ENCODE data around the gene ROR2. TPM values are rescaled to one million over a fixed set of nuclear protein-coding genes. Genes with fewer than 3 reads are reported as not detected.

ROR2 gene
- total RNA-seq, 1 donor from 2014 or later: not detected

GRCh38 chr9:91899594-91899993 is 50.4 kb downstream of the ROR2 start:
- Mint-ChIP-seq H3K36me3 (ENCODE audit: low read depth) (no peaks in the 10 kb centered on the region), H3K4me1 (ENCODE audit: low read depth) (no peaks in the 10 kb centered on the region), H3K9me3 (no peaks in the 10 kb centered on the region), H3K4me3 (ENCODE audit: low read depth) (no peak overlapping the region), H3K27ac (no peak overlapping the region), H3K27me3 (ENCODE audit: low read depth) (peaks cover 29% of the 10 kb centered on the region)
- intact Hi-C loops (cut with micrococcal nuclease): no loop called here
- DNase-seq (ENCODE audit: low spot score): no peak

DNA sequence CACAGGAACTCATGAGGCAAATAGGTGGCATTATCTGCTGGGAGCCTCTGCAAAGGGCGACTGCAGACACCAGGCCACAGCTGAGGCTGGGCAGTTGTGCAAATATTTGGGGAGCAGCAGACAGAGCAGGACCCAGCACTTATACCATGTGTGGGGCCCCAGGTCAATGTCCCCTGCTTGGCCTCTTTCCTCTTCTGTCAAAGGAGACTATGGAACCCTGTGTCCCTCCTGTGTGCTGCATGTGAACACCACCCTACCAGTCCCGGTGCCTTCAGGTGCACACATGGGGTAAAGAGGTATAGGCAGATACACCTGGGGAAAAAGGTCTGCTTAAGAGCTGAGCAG is 50.8 kb downstream of the ROR2 start:
- no peak for DNase-seq (ENCODE audit: low spot score)
- Mint-ChIP-seq H3K27me3 (ENCODE audit: low read depth) (peaks cover 29% of the 10 kb centered on the region), H3K27ac (no peak overlapping the region), H3K9me3 (no peaks in the 10 kb centered on the region), H3K4me3 (ENCODE audit: low read depth) (no peak overlapping the region), H3K36me3 (ENCODE audit: low read depth) (no peaks in the 10 kb centered on the region), H3K4me1 (ENCODE audit: low read depth) (no peaks in the 10 kb centered on the region)
- intact Hi-C loops (cut with micrococcal nuclease): no loop called here

DNA sequence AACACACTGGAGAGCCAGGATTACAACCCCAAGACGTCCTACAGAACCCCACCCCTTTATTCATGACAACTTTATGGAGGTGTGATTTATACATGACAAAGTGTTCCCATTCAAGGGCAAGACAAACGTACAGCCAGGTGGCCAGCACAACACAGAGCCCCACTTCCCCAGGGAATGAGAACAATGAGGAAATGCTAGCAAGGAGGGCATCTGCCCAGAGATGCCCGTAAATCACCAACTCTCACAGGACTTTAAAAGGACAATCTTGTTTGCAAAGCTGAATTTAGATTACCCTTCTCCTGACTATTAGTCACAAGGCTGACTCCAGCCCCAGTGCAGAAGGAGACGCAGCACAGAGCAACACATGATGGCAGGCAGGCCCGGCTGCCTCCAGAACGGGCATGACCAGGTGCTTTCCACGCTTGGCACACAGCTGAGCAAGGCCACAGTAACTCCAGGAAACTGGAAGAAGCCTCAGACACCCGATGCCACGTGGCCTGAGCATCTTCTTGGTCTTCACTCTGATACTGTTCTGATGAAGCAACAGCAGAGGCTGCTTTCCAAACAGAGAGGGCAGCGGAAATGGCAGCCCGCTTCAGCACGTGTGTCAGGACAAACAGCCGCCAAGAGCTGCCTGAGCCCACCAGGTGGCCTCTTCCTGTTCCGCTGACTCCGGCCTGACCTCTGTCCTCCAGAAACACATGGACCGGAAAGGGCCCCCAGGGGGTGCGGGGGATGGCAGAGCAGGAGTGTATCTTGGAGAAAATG is 51.4 kb downstream of the ROR2 start:
- Mint-ChIP-seq H3K27ac (no peak overlapping the region), H3K4me1 (ENCODE audit: low read depth) (no peaks in the 10 kb centered on the region), H3K9me3 (no peaks in the 10 kb centered on the region), H3K27me3 (ENCODE audit: low read depth) (peaks cover 35% of the 10 kb centered on the region), H3K4me3 (ENCODE audit: low read depth) (no peak overlapping the region), H3K36me3 (ENCODE audit: low read depth) (no peaks in the 10 kb centered on the region)
- no peak for DNase-seq (ENCODE audit: low spot score)
- intact Hi-C loops (cut with micrococcal nuclease): no loop called here

GRCh38 chr9:91897201-91897600 is 52.8 kb downstream of the ROR2 start:
- intact Hi-C loops (cut with micrococcal nuclease): no loop called here
- H3K4me3 Mint-ChIP-seq (ENCODE audit: low read depth): no peak overlapping the region
- no peak for DNase-seq (ENCODE audit: low spot score)
- peaks cover 27% of the 10 kb centered on the region for H3K27me3 Mint-ChIP-seq (ENCODE audit: low read depth)
- no peaks in the 10 kb centered on the region for H3K36me3 Mint-ChIP-seq (ENCODE audit: low read depth)
- no peaks in the 10 kb centered on the region for H3K9me3 Mint-ChIP-seq
- no peaks in the 10 kb centered on the region for H3K4me1 Mint-ChIP-seq (ENCODE audit: low read depth)
- H3K27ac Mint-ChIP-seq: no peak overlapping the region

- H3K27ac Mint-ChIP-seq: no peak overlapping the region
- no peaks in the 10 kb centered on the region for H3K9me3 Mint-ChIP-seq
- H3K36me3 Mint-ChIP-seq (ENCODE audit: low read depth): no peaks in the 10 kb centered on the region
- DNase-seq (ENCODE audit: low spot score): no peak
- peaks cover 27% of the 10 kb centered on the region for H3K27me3 Mint-ChIP-seq (ENCODE audit: low read depth)
- intact Hi-C loops (cut with micrococcal nuclease): no loop called here
- no peaks in the 10 kb centered on the region for H3K4me1 Mint-ChIP-seq (ENCODE audit: low read depth)
- no peak overlapping the region for H3K4me3 Mint-ChIP-seq (ENCODE audit: low read depth)
Observed at GRCh38 chr9:91896513-91897121, 53.4 kb downstream of the ROR2 start.

DNA sequence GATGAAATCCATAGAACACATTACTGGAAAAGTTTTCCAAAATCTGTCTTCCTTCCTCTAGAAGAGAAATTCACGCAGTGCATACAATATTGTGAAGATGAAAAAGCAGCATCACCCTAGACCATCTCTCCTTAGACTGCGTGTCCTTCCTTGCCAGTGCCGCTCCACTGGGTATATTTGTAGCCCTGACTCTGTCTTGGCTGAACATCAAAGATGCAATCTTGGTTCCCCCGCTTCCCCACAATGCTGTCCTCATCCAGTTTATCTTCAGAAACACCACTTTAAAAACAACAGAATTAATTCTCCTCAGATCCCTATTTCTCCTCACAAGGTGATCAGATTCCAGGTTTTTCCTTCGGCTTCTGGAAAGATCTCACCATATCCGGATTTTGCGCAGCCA is 53.9 kb downstream of the ROR2 start:
- Mint-ChIP-seq H3K36me3 (ENCODE audit: low read depth) (no peaks in the 10 kb centered on the region), H3K4me1 (ENCODE audit: low read depth) (no peaks in the 10 kb centered on the region), H3K27ac (no peak overlapping the region), H3K4me3 (ENCODE audit: low read depth) (no peak overlapping the region), H3K27me3 (ENCODE audit: low read depth) (peaks cover 27% of the 10 kb centered on the region), H3K9me3 (no peaks in the 10 kb centered on the region)
- intact Hi-C loops (cut with micrococcal nuclease): no loop called here
- DNase-seq (ENCODE audit: low spot score): no peak

DNA sequence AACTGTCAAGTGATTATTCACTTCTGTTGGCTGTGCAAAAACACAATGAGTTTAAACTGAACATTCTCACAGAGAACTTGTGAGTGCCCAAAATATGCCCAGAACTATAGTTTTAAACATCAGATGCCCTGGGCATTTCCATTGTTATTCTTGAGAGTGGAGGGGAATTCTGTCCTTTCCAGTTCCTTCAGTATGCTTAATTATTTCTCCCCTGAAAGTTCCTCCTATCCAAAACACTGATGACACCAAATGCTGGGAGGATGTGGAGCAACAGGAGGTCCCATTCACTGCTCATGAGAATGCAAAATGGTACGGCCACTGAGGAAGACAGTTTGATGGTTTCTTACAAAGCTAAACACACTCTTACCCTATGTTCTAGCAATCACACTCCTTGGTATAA is 55.5 kb downstream of the ROR2 start:
- Mint-ChIP-seq H3K36me3 (ENCODE audit: low read depth) (no peaks in the 10 kb centered on the region), H3K4me1 (ENCODE audit: low read depth) (no peaks in the 10 kb centered on the region), H3K27ac (no peak overlapping the region), H3K27me3 (ENCODE audit: low read depth) (peaks cover 28% of the 10 kb centered on the region), H3K9me3 (no peaks in the 10 kb centered on the region), H3K4me3 (ENCODE audit: low read depth) (no peak overlapping the region)
- DNase-seq (ENCODE audit: low spot score): no peak
- intact Hi-C loops (cut with micrococcal nuclease): no loop called here

GRCh38 chr9:91894023-91894422 is 56.0 kb downstream of the ROR2 start:
- intact Hi-C loops (cut with micrococcal nuclease): no loop called here
- Mint-ChIP-seq H3K4me1 (ENCODE audit: low read depth) (no peaks in the 10 kb centered on the region), H3K4me3 (ENCODE audit: low read depth) (no peak overlapping the region)

GRCh38 chr9:91891915-91892314 is 58.1 kb downstream of the ROR2 start:
- intact Hi-C loops (cut with micrococcal nuclease): no loop called here
- Mint-ChIP-seq H3K27me3 (ENCODE audit: low read depth) (peaks cover 38% of the 10 kb centered on the region), H3K36me3 (ENCODE audit: low read depth) (no peaks in the 10 kb centered on the region), H3K4me3 (ENCODE audit: low read depth) (no peak overlapping the region), H3K4me1 (ENCODE audit: low read depth) (no peaks in the 10 kb centered on the region), H3K27ac (no peak overlapping the region), H3K9me3 (no peaks in the 10 kb centered on the region)
- no peak for DNase-seq (ENCODE audit: low spot score)

More at GRCh38 chr9:91894023-91894422, 56.0 kb downstream of the ROR2 start:
- Mint-ChIP-seq H3K27ac (no peak overlapping the region), H3K9me3 (no peaks in the 10 kb centered on the region), H3K36me3 (ENCODE audit: low read depth) (no peaks in the 10 kb centered on the region), H3K27me3 (ENCODE audit: low read depth) (peaks cover 28% of the 10 kb centered on the region)
- DNase-seq (ENCODE audit: low spot score): no peak

- intact Hi-C loops (cut with micrococcal nuclease): no loop called here
- Mint-ChIP-seq H3K4me1 (ENCODE audit: low read depth) (no peaks in the 10 kb centered on the region), H3K4me3 (ENCODE audit: low read depth) (no peak overlapping the region), H3K9me3 (no peaks in the 10 kb centered on the region), H3K36me3 (ENCODE audit: low read depth) (no peaks in the 10 kb centered on the region), H3K27ac (no peak overlapping the region), H3K27me3 (ENCODE audit: low read depth) (peaks cover 26% of the 10 kb centered on the region)
- no peak for DNase-seq (ENCODE audit: low spot score)
Observed at GRCh38 chr9:91890662-91891061, 59.4 kb downstream of the ROR2 start.

- no peaks in the 10 kb centered on the region for H3K4me1 Mint-ChIP-seq (ENCODE audit: low read depth)
- intact Hi-C loops (cut with micrococcal nuclease): no loop called here
- DNase-seq (ENCODE audit: low spot score): no peak
- no peak overlapping the region for H3K4me3 Mint-ChIP-seq (ENCODE audit: low read depth)
- no peaks in the 10 kb centered on the region for H3K9me3 Mint-ChIP-seq
- H3K27ac Mint-ChIP-seq: no peak overlapping the region
- H3K36me3 Mint-ChIP-seq (ENCODE audit: low read depth): no peaks in the 10 kb centered on the region
- H3K27me3 Mint-ChIP-seq (ENCODE audit: low read depth): peaks cover 26% of the 10 kb centered on the region
Observed at GRCh38 chr9:91889161-91889911, 60.7 kb downstream of the ROR2 start.

DNA sequence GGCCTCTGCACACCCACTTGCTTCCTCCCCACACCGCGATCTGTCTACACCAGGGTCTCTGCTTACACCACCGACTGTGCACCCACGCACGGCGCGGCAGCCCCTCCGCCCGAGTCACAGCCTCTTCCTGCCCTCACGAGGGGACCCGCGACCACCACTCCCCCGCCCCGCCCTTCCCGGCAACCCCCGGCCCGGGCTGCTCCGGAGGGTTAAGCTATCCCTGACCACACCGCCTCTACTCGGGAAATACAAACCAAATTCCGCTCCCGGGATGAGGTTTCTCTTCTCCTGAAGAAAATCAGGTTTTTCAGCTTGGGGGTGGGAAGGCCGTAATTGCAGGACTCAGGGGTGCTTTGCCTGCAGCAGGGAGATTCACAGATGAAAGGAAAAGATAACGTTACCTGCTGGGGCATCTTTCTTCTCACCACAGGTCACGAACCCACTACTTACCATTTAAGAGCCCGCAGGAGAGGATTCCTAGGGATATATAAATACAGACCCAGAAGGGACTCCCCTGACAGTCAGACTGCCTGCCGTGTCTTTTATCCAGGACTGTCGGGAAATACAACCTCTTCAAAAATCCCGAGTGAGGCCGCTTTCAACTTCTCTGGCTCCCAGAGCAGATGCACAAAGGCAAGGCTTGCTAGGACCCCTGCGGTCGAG is 63.5 kb downstream of the ROR2 start:
- H3K9me3 Mint-ChIP-seq: no peaks in the 10 kb centered on the region
- intact Hi-C loops (cut with micrococcal nuclease): no loop called here

More for the DNA sequence above, 63.5 kb downstream of the ROR2 start:
- DNase-seq (ENCODE audit: low spot score): no peak
- Mint-ChIP-seq H3K4me3 (ENCODE audit: low read depth) (no peak overlapping the region), H3K27ac (no peak overlapping the region), H3K36me3 (ENCODE audit: low read depth) (no peaks in the 10 kb centered on the region), H3K4me1 (ENCODE audit: low read depth) (no peaks in the 10 kb centered on the region), H3K27me3 (ENCODE audit: low read depth) (peaks cover 23% of the 10 kb centered on the region)

Measured in activated T-helper 2 cell treated with anti-CD3 and anti-CD28 coated beads, Interferon-gamma antibody, Interleukin-2, Interleukin-4, amounts not matched to agents 10 μg/mL and 5 μg/mL and 100 μg/mL, durations not matched to agents 14 hours and 24 hours and 36 hours (primary cell).